H1 (cell line): ENCODE data around the gene PAOX. TPM values are rescaled to one million over a fixed set of nuclear protein-coding genes. Genes with fewer than 3 reads are reported as not detected.
A peak's percentile ranks its signal among the peaks of the same experiment; 100 is the strongest.

Experiments
- ATF2 ChIP-seq: IDR thresholded peaks from 2 replicates; pipeline ENCODE4 v1.6.1; 2012; ENCODE audit warnings: low read length, inconsistent platforms
- E2F6 ChIP-seq: IDR thresholded peaks from 2 replicates; pipeline ENCODE4 v1.6.1; 2012; ENCODE audit warnings: inconsistent platforms
- EGR1 ChIP-seq: IDR thresholded peaks from 2 replicates; pipeline ENCODE4 v1.6.1; 2011; ENCODE audit warnings: low read depth, low read length, borderline replicate concordance
- HDAC2 ChIP-seq, 2 experiments: fragments of 300-600 bp in 1 of 2; sonication (generic) in 1 of 2; IDR thresholded peaks; 2 replicates each; pipeline ENCODE4 v1.6.1; 2011 to 2012; ENCODE audit warnings: low read depth in 2 of 2, low read length in 2 of 2, mild to moderate bottlenecking in 2 of 2, moderate library complexity in 2 of 2, borderline replicate concordance in 1 of 2, inconsistent platforms in 1 of 2
- MAFK ChIP-seq: IDR thresholded peaks from 2 replicates; pipeline ENCODE4 v1.6.1; 2012; ENCODE audit warnings: low read depth, mild to moderate bottlenecking, improper control_type of control experiment, low read length
- MAX ChIP-seq: IDR thresholded peaks from 2 replicates; pipeline ENCODE4 v1.6.1; 2012; ENCODE audit warnings: inconsistent platforms
- PHF8 ChIP-seq: fragments of 200-600 bp; sonication (generic); conservative IDR thresholded peaks from 2 replicates; pipeline ENCODE4 v1.7.1; 2012; ENCODE audit warnings: low read depth, mild to moderate bottlenecking, inconsistent platforms, low read length, moderate library complexity
- RNF2 ChIP-seq: fragments of 200-900, 300-1000 bp; sonication (generic); IDR thresholded peaks from 2 replicates; pipeline ENCODE4 v1.7.1; 2016; ENCODE audit warnings: borderline replicate concordance, low read depth, mild to moderate bottlenecking, antibody characterized with exemption, low read length; ENCODE audit not compliant: poor library complexity, severe bottlenecking; ENCODE audit errors: missing control alignments
- RXRA ChIP-seq: IDR thresholded peaks from 2 replicates; pipeline ENCODE4 v1.6.1; 2011; ENCODE audit warnings: low read depth, mild to moderate bottlenecking, low read length, moderate library complexity; ENCODE audit not compliant: insufficient read depth
- TCF12 ChIP-seq: IDR thresholded peaks from 2 replicates; pipeline ENCODE4 v1.6.1; 2011; ENCODE audit warnings: low read depth, mild to moderate bottlenecking, low read length
- TEAD4 ChIP-seq: IDR thresholded peaks from 2 replicates; pipeline ENCODE4 v1.6.1; 2012; ENCODE audit warnings: low read depth, low read length, inconsistent platforms, mixed read lengths
- USF2 ChIP-seq: IDR thresholded peaks from 2 replicates; pipeline ENCODE4 v1.6.1; 2011; ENCODE audit warnings: low read length, improper control_type of control experiment
- polyA plus RNA-seq, 7 experiments: library from polyadenylated mRNA; depleted of rRNA in 3 of 7; stranded (reverse) in 5 of 7; unstranded in 2 of 7; fragments of >200 nt in 5 of 7; fragments of 200-250 nt in 2 of 7; gene quantifications; 1 replicate in 5 of 7; 2 replicates in 1 of 7; 4 replicates in 1 of 7; pipeline versions ENCODE4 v1.2.1 to v1.2.3, GENCODE V29; 2011 to 2013; ENCODE audit warnings: missing spikeins in 2 of 7, mixed read lengths in 2 of 7
- total RNA-seq: library from RNA; stranded (reverse); fragmentation: NEBNext Ultra II Directional; extraction: Animal tissue kit (Norgen Biotek cat#: 25700); gene quantifications from 2 replicates; pipeline ENCODE4 v1.2.1, GENCODE V29; 2021

PAOX gene
- total and polyA plus RNA-seq, 2 of the 8 experiments (the other 6 are each of a cell fraction or from before 2014, with no cell fraction given) = 3.7 to 4.3 TPM

- 0 out of 2 replicates have a peak, but pooled peaks have one; percentile 8 for TF ChIP-seq E2F6
- TF ChIP-seq ATF2 = no peak
- peak; percentile 27; the same call in 1 of the 2 replicates for TF ChIP-seq MAX
- no peak for TF ChIP-seq RXRA
- TF ChIP-seq USF2 = no peak
- 0 out of 2 replicates have a peak, but pooled peaks have one; percentile 34 for TF ChIP-seq TEAD4
- no peak for TF ChIP-seq RNF2
- peak; percentile 93 for TF ChIP-seq PHF8
- no peak for TF ChIP-seq TCF12
- peak; percentile 89; the same call in 1 of the 2 replicates for TF ChIP-seq EGR1
- 0 out of 4 replicates have a peak, but pooled peaks of 1 of the 2 experiments have one; percentile 34 for TF ChIP-seq HDAC2 (IDR thresholded peaks at IDR 0.05; ENCODE audit: borderline replicate concordance in 1 of 2, low read depth in 2 of 2, low read length in 2 of 2)
- TF ChIP-seq MAFK = no peak
Measured at GRCh38 chr10:133357285-133358161, 21.5 kb upstream of the PAOX start, which contains the start of gene FUOM (continued).
